CD4-positive, alpha-beta T cell treated with Interleukin-6 for 4 hours (primary cell): Measurements from ENCODE around the gene LLGL2.
A peak's percentile ranks its signal among the peaks of the same experiment; 100 is the strongest.
"Not testable (repeated sequence)": the region's sequence is repeated elsewhere in the genome, so short reads cannot be mapped to it uniquely, and the experiment has no call there.

Source experiments
- DNase-seq: peaks from one replicate; pipeline ENCODE4 v3.0.0-alpha.2; 2020; ENCODE audit warnings: mixed read lengths

The LLGL2 gene

GRCh38 chr17:75571197-75571884, 45.8 kb downstream of the LLGL2 start:
- no peak for DNase-seq

GRCh38 chr17:75571885-75572215, 46.4 kb downstream of the LLGL2 start:
- DNase-seq: no peak

- DNase-seq: no peak
Measured at GRCh38 chr17:75572713-75573539, 47.4 kb downstream of the LLGL2 start.

GRCh38 chr17:75573540-75573957, 48.1 kb downstream of the LLGL2 start:
- DNase-seq: no peak

GRCh38 chr17:75573994-75574393, 48.5 kb downstream of the LLGL2 start:
- DNase-seq: no peak

GRCh38 chr17:75574404-75575036, 49.0 kb downstream of the LLGL2 start:
- DNase-seq: no peak

- DNase-seq: no peak
Measured at GRCh38 chr17:75575197-75575596, 49.7 kb downstream of the LLGL2 start.

- DNase-seq: no peak
Measured at GRCh38 chr17:75575728-75576127, 50.2 kb downstream of the LLGL2 start.

GRCh38 chr17:75576661-75577060, 51.2 kb downstream of the LLGL2 start:
- no peak for DNase-seq

GRCh38 chr17:75581121-75581725, 55.7 kb downstream of the LLGL2 start:
- peak; percentile 56 for DNase-seq

- DNase-seq: not testable (repeated sequence)
Measured at GRCh38 chr17:75583197-75583596, 57.7 kb downstream of the LLGL2 start.

GRCh38 chr17:75584849-75585175, 59.3 kb downstream of the LLGL2 start:
- no peak for DNase-seq

GRCh38 chr17:75587675-75588595, 62.4 kb downstream of the LLGL2 start, which contains the start of gene MYO15B:
TSS of gene MYO15B (plus strand) at chr17:75587800. CDS start at chr17:75588058, 258 bp downstream.
- peak; percentile 80 for DNase-seq

GRCh38 chr17:75588596-75589011, 63.1 kb downstream of the LLGL2 start:
- no peak for DNase-seq

GRCh38 chr17:75589012-75589918, 63.8 kb downstream of the LLGL2 start:
- DNase-seq: peak; percentile 98

GRCh38 chr17:75589919-75590303, 64.4 kb downstream of the LLGL2 start:
- DNase-seq: no peak

- DNase-seq: no peak
Measured at GRCh38 chr17:75590314-75590761, 64.8 kb downstream of the LLGL2 start.

- no peak for DNase-seq
Measured at GRCh38 chr17:75590849-75591721, 65.6 kb downstream of the LLGL2 start.

- DNase-seq: no peak
Measured at GRCh38 chr17:75591722-75592302, 66.3 kb downstream of the LLGL2 start.
